Body of pancreas (tissue), 4 donors: Measurements from ENCODE around the gene PKP1.

Source experiments
- POLR2A ChIP-seq, 3 donors: fragments of 450-650 bp; IDR thresholded peaks; one replicate each; pipeline ENCODE4 v1.6.1; 2016; ENCODE audit warnings: antibody characterized with exemption in 3 of 3, mild to moderate bottlenecking in 2 of 3
- TF ChIP-seq, protein P1 (sequence below), 7 experiments: fragments of 450-650 bp in 4 of 7; fragments of 200-600 bp in 3 of 7; sonication (generic) in 3 of 7; IDR thresholded peaks; one replicate each; pipeline ENCODE4 v1.5.1; 2016 to 2019; ENCODE audit warnings: antibody characterized with exemption in 7 of 7

DNA sequence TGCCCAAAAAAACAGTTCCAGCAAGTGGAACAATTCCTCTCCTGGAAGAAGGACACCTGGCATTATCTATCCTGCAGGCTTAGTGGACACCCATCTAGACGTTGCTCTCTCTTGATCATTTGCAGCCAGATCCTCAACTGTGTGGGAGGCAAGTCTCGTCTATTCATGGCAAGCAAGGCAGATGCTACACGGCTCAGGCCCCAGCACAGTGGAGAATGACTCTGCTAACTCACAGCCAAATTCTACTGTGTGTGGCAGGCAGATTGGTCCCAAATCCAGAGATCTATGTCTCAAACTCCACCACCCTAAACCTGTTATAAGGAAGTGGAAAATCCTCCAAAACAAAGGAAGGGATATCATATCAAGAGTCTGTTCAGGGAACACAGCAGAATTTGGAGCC is 87.2 kb downstream of the PKP1 start:
- TF ChIP-seq, protein P1, sequence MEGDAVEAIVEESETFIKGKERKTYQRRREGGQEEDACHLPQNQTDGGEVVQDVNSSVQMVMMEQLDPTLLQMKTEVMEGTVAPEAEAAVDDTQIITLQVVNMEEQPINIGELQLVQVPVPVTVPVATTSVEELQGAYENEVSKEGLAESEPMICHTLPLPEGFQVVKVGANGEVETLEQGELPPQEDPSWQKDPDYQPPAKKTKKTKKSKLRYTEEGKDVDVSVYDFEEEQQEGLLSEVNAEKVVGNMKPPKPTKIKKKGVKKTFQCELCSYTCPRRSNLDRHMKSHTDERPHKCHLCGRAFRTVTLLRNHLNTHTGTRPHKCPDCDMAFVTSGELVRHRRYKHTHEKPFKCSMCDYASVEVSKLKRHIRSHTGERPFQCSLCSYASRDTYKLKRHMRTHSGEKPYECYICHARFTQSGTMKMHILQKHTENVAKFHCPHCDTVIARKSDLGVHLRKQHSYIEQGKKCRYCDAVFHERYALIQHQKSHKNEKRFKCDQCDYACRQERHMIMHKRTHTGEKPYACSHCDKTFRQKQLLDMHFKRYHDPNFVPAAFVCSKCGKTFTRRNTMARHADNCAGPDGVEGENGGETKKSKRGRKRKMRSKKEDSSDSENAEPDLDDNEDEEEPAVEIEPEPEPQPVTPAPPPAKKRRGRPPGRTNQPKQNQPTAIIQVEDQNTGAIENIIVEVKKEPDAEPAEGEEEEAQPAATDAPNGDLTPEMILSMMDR (IDR thresholded peaks at IDR 0.05) = no peak
- no peak for TF ChIP-seq POLR2A (IDR thresholded peaks at IDR 0.05)
